Neuronal stem cell (in vitro differentiated cells): Measurements from ENCODE around the gene MYBPC2.

Experiments
- DNase-seq: peaks from one replicate; pipeline ENCODE4 v3.0.0-alpha.2; 2013; ENCODE audit warnings: low spot score
- H2AFZ ChIP-seq: one replicate; pipeline ENCODE4 v1.6.1; 2013; ENCODE audit warnings: mild to moderate bottlenecking, low read length, inconsistent platforms
- H2AK5ac ChIP-seq: 2 replicates; pipeline ENCODE4 v1.6.1; 2013; ENCODE audit warnings: low read depth, mild to moderate bottlenecking, inconsistent platforms, low read length, moderate library complexity, mixed read lengths
- H2BK120ac ChIP-seq: 2 replicates; pipeline ENCODE4 v1.6.1; 2013; ENCODE audit warnings: low read depth, mild to moderate bottlenecking, inconsistent platforms, low read length, moderate library complexity, mixed read lengths
- H2BK12ac ChIP-seq: one replicate; pipeline ENCODE4 v1.6.1; 2013; ENCODE audit warnings: low read length, inconsistent platforms
- H2BK15ac ChIP-seq: 2 replicates; pipeline ENCODE4 v1.6.1; 2013; ENCODE audit warnings: mild to moderate bottlenecking, low read length, inconsistent platforms, mixed read lengths
- H2BK5ac ChIP-seq: one replicate; pipeline ENCODE4 v1.6.1; 2013; ENCODE audit warnings: inconsistent platforms, mild to moderate bottlenecking, low read length, moderate library complexity
- H3K14ac ChIP-seq: one replicate; pipeline ENCODE4 v1.6.1; 2013; ENCODE audit warnings: low read length, inconsistent platforms
- H3K18ac ChIP-seq: 2 replicates; pipeline ENCODE4 v1.6.1; 2013; ENCODE audit warnings: low read length, inconsistent platforms
- H3K23ac ChIP-seq: 2 replicates; pipeline ENCODE4 v1.6.1; 2013; ENCODE audit warnings: low read depth, mild to moderate bottlenecking, mixed read lengths, low read length, inconsistent platforms; ENCODE audit not compliant: poor library complexity
- H3K27ac ChIP-seq: replicated peaks from 3 replicates; pipeline ENCODE4 v1.5.1; 2013; ENCODE audit warnings: low read length, inconsistent platforms
- H3K27me3 ChIP-seq, 3 experiments: 2 replicates each; pipeline ENCODE4 v1.6.1; 2013; ENCODE audit warnings: low read length in 3 of 3, mild to moderate bottlenecking in 2 of 3, inconsistent platforms in 1 of 3, low read depth in 1 of 3, mixed read lengths in 1 of 3, moderate library complexity in 1 of 3; ENCODE audit not compliant: control insufficient read depth in 3 of 3, insufficient read depth in 3 of 3
- H3K36me3 ChIP-seq, 2 donors: replicated peaks in 1 of 2; 2 replicates each; pipeline ENCODE4 v1.6.1; 2013; ENCODE audit warnings: low read length in 2 of 2; ENCODE audit not compliant: control insufficient read depth in 2 of 2, insufficient read depth in 2 of 2
- H3K4ac ChIP-seq: 2 replicates; pipeline ENCODE4 v1.6.1; 2013; ENCODE audit warnings: inconsistent platforms, mild to moderate bottlenecking, low read length, moderate library complexity
- H3K4me1 ChIP-seq, 2 donors: 1 replicate in 1 of 2; 2 replicates in 1 of 2; pipeline ENCODE4 v1.6.1; 2013; ENCODE audit warnings: low read length in 2 of 2, low read depth in 1 of 2; ENCODE audit not compliant: control insufficient read depth in 2 of 2, insufficient read depth in 1 of 2
- H3K4me2 ChIP-seq: one replicate; pipeline ENCODE4 v1.6.1; 2013; ENCODE audit warnings: mild to moderate bottlenecking, low read length, inconsistent platforms; ENCODE audit not compliant: insufficient read depth, poor library complexity, severe bottlenecking
- H3K4me3 ChIP-seq, 2 donors: 2 replicates each; pipeline ENCODE4 v1.5.1; 2013; ENCODE audit warnings: low read length in 2 of 2, mild to moderate bottlenecking in 2 of 2, inconsistent platforms in 1 of 2, moderate library complexity in 1 of 2
- H3K79me1 ChIP-seq: one replicate; pipeline ENCODE4 v1.6.1; 2013; ENCODE audit warnings: low read depth, mild to moderate bottlenecking, inconsistent platforms, low read length, moderate library complexity
- H3K9ac ChIP-seq: one replicate; pipeline ENCODE4 v1.6.1; 2013; ENCODE audit warnings: mild to moderate bottlenecking, low read depth, low read length, inconsistent platforms; ENCODE audit not compliant: poor library complexity
- H3K9me3 ChIP-seq, 2 donors: replicated peaks in 1 of 2; 2 replicates each; pipeline versions ENCODE3 to v1.6.1; 2013; ENCODE audit warnings: low read length in 2 of 2, mild to moderate bottlenecking in 2 of 2, inconsistent platforms in 1 of 2, low read depth in 1 of 2, mixed read lengths in 1 of 2, moderate library complexity in 1 of 2; ENCODE audit not compliant: control insufficient read depth in 2 of 2, insufficient read depth in 1 of 2
- H4K8ac ChIP-seq: one replicate; pipeline ENCODE4 v1.6.1; 2013; ENCODE audit warnings: low read depth, mild to moderate bottlenecking, inconsistent platforms, low read length, moderate library complexity
- H4K91ac ChIP-seq: one replicate; pipeline ENCODE4 v1.6.1; 2013; ENCODE audit warnings: low read length, low read depth, mild to moderate bottlenecking, inconsistent platforms; ENCODE audit not compliant: poor library complexity
- WGBS, 2 donors: extraction: QIAGEN DNeasy Blood & Tissue Kit; methylation state at CpG; one replicate each; pipeline ENCODE4 v1.1.7; 2013; ENCODE audit warnings: missing lambda C conversion rate in 2 of 2, mixed read lengths in 1 of 2; ENCODE audit not compliant: insufficient read length in 2 of 2, insufficient replicate concordance in 1 of 2; ENCODE audit errors: extremely low coverage in 2 of 2; 5-methylcytosine and 5-hydroxymethylcytosine counted together

The MYBPC2 gene

DNA sequence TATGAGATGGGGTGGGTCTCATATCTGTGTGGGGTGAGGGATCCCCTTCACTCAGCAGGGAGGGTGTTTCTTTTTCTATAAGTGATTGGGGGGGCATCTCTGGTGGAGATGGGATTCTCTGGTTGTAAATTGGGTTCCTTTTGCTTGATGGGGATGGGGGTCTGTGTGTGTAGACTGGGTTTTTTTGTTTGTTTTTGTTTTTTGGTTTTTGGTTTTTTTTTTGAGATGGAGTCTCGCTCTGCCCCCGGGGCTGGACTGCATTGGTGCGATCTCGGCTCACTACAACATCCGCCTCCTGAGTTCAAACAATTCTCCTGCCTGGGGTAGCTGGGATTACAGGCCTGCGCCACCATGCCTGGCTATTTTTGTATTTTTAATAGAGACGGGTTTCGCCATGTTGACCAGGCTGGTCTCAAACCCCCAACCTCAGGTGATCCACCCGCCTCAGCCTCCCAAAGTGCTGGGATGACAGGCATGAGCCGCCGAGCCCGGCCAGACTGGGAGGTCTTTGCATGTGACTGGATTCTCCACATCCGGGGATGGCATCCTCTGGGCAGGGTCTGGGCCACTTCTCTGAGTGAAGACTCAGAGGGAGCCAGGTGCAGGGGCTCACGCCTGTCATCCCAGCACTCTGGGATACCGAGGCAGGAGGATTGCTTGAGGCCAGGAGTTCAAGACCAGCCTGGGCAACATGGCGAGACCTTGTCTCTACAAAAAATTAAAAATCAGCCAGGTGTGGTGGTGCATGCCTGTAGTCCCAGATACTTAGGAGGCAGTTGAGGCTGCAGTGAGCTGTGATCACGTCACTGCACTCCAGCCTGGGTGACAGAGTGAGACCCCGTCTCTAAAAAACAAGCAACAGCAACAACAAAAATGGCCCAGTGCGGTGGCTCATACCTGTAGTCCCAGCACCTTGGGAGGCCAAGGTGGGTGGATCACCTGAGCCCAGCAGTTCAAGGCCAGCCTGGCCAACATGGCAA is 799 bp downstream of the MYBPC2 start:
- no CpG with 5 or more reads among the region's 19 CpGs for WGBS, 2 donors
- no peak overlapping the region for H3K4me2 ChIP-seq
- peak overlapping the region; percentile 98 for H2BK15ac ChIP-seq
- no peak overlapping the region for H3K23ac ChIP-seq
- H3K4ac ChIP-seq: no peak overlapping the region
- no peaks in the 10 kb centered on the region for H3K79me1 ChIP-seq
- no peak overlapping the region for H3K27ac ChIP-seq
- H4K8ac ChIP-seq: no peak overlapping the region
- no peak overlapping the region for H3K4me3 ChIP-seq
- peak overlapping the region; percentile 90 for H2AFZ ChIP-seq
- H2BK12ac ChIP-seq: no peak overlapping the region
- H3K18ac ChIP-seq: peak overlapping the region; percentile 99
- peak overlapping the region; percentile 99 for H2BK120ac ChIP-seq
- H3K9me3 ChIP-seq: no peaks in the 10 kb centered on the region
- H2BK5ac ChIP-seq: no peak overlapping the region
- H3K4me1 ChIP-seq: peaks cover 13 to 19% of the 10 kb centered on the region in 2 donors
- no peak overlapping the region for H3K14ac ChIP-seq
- no peak overlapping the region for H4K91ac ChIP-seq
- H3K36me3 ChIP-seq: no peaks in the 10 kb centered on the region
- no peak for DNase-seq
- no peak overlapping the region for H3K9ac ChIP-seq
- H2AK5ac ChIP-seq: peak overlapping the region; percentile 40
- H3K27me3 ChIP-seq: peaks cover 0 to 53% (median 20%) of the 10 kb centered on the region in 3 experiments

DNA sequence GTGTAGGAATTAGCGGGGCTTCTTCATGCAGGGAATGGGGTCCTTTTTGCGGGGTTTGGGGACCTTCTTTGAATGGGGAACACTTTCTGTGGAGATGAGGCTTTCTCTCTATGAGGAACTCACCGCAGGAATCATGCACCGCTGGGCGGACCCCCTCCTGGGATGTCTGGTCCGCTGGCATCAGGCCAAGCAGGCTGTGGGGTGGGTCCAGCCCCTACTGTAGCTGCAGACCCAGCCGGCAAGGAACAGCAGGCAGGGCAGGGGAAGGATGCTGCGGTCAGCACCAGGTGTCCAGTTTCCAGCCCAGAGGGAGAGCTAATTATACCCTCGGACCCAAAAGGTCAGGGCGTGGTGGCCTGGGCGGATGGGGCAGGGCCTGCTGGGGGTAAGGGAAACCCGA is 1.8 kb downstream of the MYBPC2 start:
- no peak for DNase-seq
- Histone ChIP-seq H3K79me1 (no peaks in the 10 kb centered on the region), H4K91ac (no peak overlapping the region), H3K23ac (no peak overlapping the region), H3K4ac (no peak overlapping the region), H3K9me3 (no peaks in the 10 kb centered on the region), H2AFZ (no peak overlapping the region), H2BK12ac (peak overlapping the region; percentile 84), H3K27ac (no peak overlapping the region), H3K18ac (peak overlapping the region; percentile 57), H2BK120ac (no peak overlapping the region), H3K4me2 (no peak overlapping the region), H3K14ac (no peak overlapping the region), H3K4me3 (no peak overlapping the region), H3K4me1 (peaks cover 13 to 19% of the 10 kb centered on the region in 2 donors), H3K27me3 (peaks cover 0 to 44% (median 11%) of the 10 kb centered on the region in 3 experiments), H2AK5ac (peak overlapping the region; percentile 95), H2BK5ac (no peak overlapping the region), H3K36me3 (no peaks in the 10 kb centered on the region), H4K8ac (no peak overlapping the region), H3K9ac (no peak overlapping the region), H2BK15ac (peak overlapping the region; percentile 75)
- no CpG with 5 or more reads among the region's 12 CpGs for WGBS, 2 donors

DNA sequence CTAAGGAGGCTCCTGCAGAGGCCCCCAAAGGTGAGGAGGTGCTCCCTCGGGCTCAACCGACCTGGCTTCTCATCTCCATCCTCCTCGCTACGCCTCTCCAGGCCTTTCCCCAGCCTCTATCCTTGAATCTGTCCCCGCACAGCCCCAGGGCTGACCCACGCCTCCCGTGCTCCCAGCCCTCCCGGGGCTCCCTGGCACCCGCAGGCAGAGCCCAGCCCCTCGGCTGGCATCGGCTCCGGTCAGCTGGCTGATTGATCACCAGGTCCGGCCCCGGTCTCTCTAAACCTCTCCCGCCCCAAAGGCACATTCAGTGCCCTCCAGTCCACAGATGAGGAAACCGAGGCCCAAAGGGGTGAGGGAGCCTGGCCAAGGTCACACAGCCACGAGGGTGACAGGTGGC is 2.5 kb downstream of the MYBPC2 start:
- Histone ChIP-seq H3K23ac (no peak overlapping the region), H3K4ac (no peak overlapping the region), H3K36me3 (no peaks in the 10 kb centered on the region), H2BK15ac (peak overlapping the region; percentile 33), H3K9ac (no peak overlapping the region), H3K9me3 (no peaks in the 10 kb centered on the region), H2BK12ac (no peak overlapping the region), H3K4me3 (no peak overlapping the region), H4K8ac (no peak overlapping the region), H3K4me2 (no peak overlapping the region), H3K27me3 (peaks cover 0 to 41% (median 11%) of the 10 kb centered on the region in 3 experiments), H2BK120ac (no peak overlapping the region), H3K27ac (no peak overlapping the region), H3K4me1 (peaks cover 13 to 19% of the 10 kb centered on the region in 2 donors), H2AK5ac (peak overlapping the region; percentile 70), H4K91ac (no peak overlapping the region), H3K79me1 (no peaks in the 10 kb centered on the region), H3K14ac (no peak overlapping the region), H2AFZ (no peak overlapping the region), H3K18ac (peak overlapping the region; percentile 15), H2BK5ac (peak overlapping the region; percentile 78)
- no peak for DNase-seq
- no CpG with 5 or more reads among the region's 17 CpGs for WGBS, 2 donors

DNA sequence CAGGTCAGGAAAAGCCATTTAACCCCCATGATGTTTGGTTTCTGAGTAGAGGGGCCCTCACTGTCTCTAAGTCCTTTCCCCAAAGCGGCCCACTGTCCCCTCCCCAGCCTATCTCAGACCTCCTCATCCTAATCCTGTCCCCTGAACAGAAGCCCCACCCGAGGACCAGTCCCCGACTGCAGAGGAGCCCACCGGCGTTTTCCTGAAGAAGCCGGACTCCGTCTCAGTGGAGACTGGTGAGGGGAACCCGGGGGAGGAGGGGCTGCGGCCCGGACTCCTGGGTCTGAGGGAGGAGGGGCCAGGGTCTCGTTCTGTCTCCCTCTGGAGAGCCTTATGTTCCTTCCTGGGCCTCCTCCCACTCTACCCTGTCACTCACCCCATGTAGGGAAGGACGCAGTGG is 2.9 kb downstream of the MYBPC2 start:
- Histone ChIP-seq H2BK12ac (no peak overlapping the region), H4K91ac (no peak overlapping the region), H3K18ac (no peak overlapping the region), H3K14ac (no peak overlapping the region), H3K23ac (no peak overlapping the region), H3K27ac (no peak overlapping the region), H3K4me3 (no peak overlapping the region), H2BK5ac (peak overlapping the region; percentile 20), H3K27me3 (peaks cover 0 to 40% (median 10%) of the 10 kb centered on the region in 3 experiments), H3K4me2 (no peak overlapping the region), H2BK15ac (no peak overlapping the region), H4K8ac (no peak overlapping the region), H3K36me3 (no peaks in the 10 kb centered on the region), H3K79me1 (no peaks in the 10 kb centered on the region), H2BK120ac (no peak overlapping the region), H3K4me1 (peaks cover 13 to 18% of the 10 kb centered on the region in 2 donors), H2AFZ (no peak overlapping the region), H3K9me3 (no peaks in the 10 kb centered on the region), H2AK5ac (peak overlapping the region; percentile 70), H3K9ac (no peak overlapping the region), H3K4ac (no peak overlapping the region)
- WGBS, 2 donors: no CpG with 5 or more reads among the region's 12 CpGs
- no peak for DNase-seq
